ENCODE results near the gene PRKAR2A.

PRKAR2A gene

GRCh38 chr3:48748754-48749153 lies 98.9 kb downstream of the PRKAR2A start:
- Histone ChIP-seq H3K79me2 (ENCODE audit: insufficient read depth, low read length) (no peaks in the 10 kb centered on the region), H3K4me2 (ENCODE audit: low read depth, low read length, poor library complexity, severe bottlenecking) (no peak overlapping the region), H3K36me3 (ENCODE audit: insufficient read depth, low read length) (no peaks in the 10 kb centered on the region), H3K27me3 (ENCODE audit: insufficient read depth, low read length, poor library complexity, severe bottlenecking) (no peaks in the 10 kb centered on the region), H2AFZ (ENCODE audit: low read length) (no peak overlapping the region), H4K20me1 (ENCODE audit: insufficient read depth, low read length, poor library complexity, severe bottlenecking) (no peaks in the 10 kb centered on the region), H3K4me3 (ENCODE audit: low read length, poor library complexity, severe bottlenecking) (no peak overlapping the region), H3F3A (ENCODE audit: low read depth) (no peaks in the 10 kb centered on the region), H3K4me1 (ENCODE audit: insufficient read depth, low read length, poor library complexity, severe bottlenecking) (no peaks in the 10 kb centered on the region), H3K9ac (ENCODE audit: low read depth, low read length, poor library complexity, severe bottlenecking) (no peak overlapping the region), H3K9me3 (ENCODE audit: insufficient read depth, low read depth, low read length) (no peaks in the 10 kb centered on the region), H3K9me2 (replicated peaks; ENCODE audit: low read depth, low read length) (no peaks in the 10 kb centered on the region)
- TF ChIP-seq CTCF (conservative IDR thresholded peaks at IDR 0.05; ENCODE audit: low read length): no peak

- Histone ChIP-seq H3K9ac (ENCODE audit: low read depth, low read length, poor library complexity, severe bottlenecking) (no peak overlapping the region), H3K4me3 (ENCODE audit: low read length, poor library complexity, severe bottlenecking) (no peak overlapping the region), H3K36me3 (ENCODE audit: insufficient read depth, low read length) (no peaks in the 10 kb centered on the region), H3K9me2 (replicated peaks; ENCODE audit: low read depth, low read length) (no peaks in the 10 kb centered on the region), H2AFZ (ENCODE audit: low read length) (no peak overlapping the region), H4K20me1 (ENCODE audit: insufficient read depth, low read length, poor library complexity, severe bottlenecking) (no peaks in the 10 kb centered on the region), H3F3A (ENCODE audit: low read depth) (no peaks in the 10 kb centered on the region), H3K79me2 (ENCODE audit: insufficient read depth, low read length) (no peaks in the 10 kb centered on the region), H3K9me3 (ENCODE audit: insufficient read depth, low read depth, low read length) (no peaks in the 10 kb centered on the region), H3K27me3 (ENCODE audit: insufficient read depth, low read length, poor library complexity, severe bottlenecking) (no peaks in the 10 kb centered on the region), H3K4me2 (ENCODE audit: low read depth, low read length, poor library complexity, severe bottlenecking) (no peak overlapping the region), H3K4me1 (ENCODE audit: insufficient read depth, low read length, poor library complexity, severe bottlenecking) (no peaks in the 10 kb centered on the region)
- TF ChIP-seq CTCF (conservative IDR thresholded peaks at IDR 0.05; ENCODE audit: low read length) (no peak), EZH2phosphoT487 (IDR thresholded peaks at IDR 0.05; ENCODE audit: borderline replicate concordance) (no peak)
Observed at GRCh38 chr3:48747706-48748105, 100.0 kb downstream of the PRKAR2A start.

GRCh38 chr3:48747015-48747615 lies 100.6 kb downstream of the PRKAR2A start:
- no peaks in the 10 kb centered on the region for H3F3A ChIP-seq (ENCODE audit: low read depth)
- TF ChIP-seq CTCF (conservative IDR thresholded peaks at IDR 0.05; ENCODE audit: low read length) (no peak), EZH2phosphoT487 (IDR thresholded peaks at IDR 0.05; ENCODE audit: borderline replicate concordance) (no peak)
- no peaks in the 10 kb centered on the region for H3K4me1 ChIP-seq (ENCODE audit: insufficient read depth, low read length, poor library complexity, severe bottlenecking)
- H3K4me3 ChIP-seq (ENCODE audit: low read length, poor library complexity, severe bottlenecking): no peak overlapping the region
- no peaks in the 10 kb centered on the region for H3K9me3 ChIP-seq (ENCODE audit: insufficient read depth, low read depth, low read length)
- no peak overlapping the region for H3K4me2 ChIP-seq (ENCODE audit: low read depth, low read length, poor library complexity, severe bottlenecking)
- H3K36me3 ChIP-seq (ENCODE audit: insufficient read depth, low read length): no peaks in the 10 kb centered on the region
- no peaks in the 10 kb centered on the region for H3K9me2 ChIP-seq (replicated peaks; ENCODE audit: low read depth, low read length)
- no peaks in the 10 kb centered on the region for H4K20me1 ChIP-seq (ENCODE audit: insufficient read depth, low read length, poor library complexity, severe bottlenecking)
- no peaks in the 10 kb centered on the region for H3K27me3 ChIP-seq (ENCODE audit: insufficient read depth, low read length, poor library complexity, severe bottlenecking)
- H3K9ac ChIP-seq (ENCODE audit: low read depth, low read length, poor library complexity, severe bottlenecking): no peak overlapping the region
- no peak overlapping the region for H2AFZ ChIP-seq (ENCODE audit: low read length)
- no peaks in the 10 kb centered on the region for H3K79me2 ChIP-seq (ENCODE audit: insufficient read depth, low read length)
